ENCODE measurements around the gene ALG9.

The ALG9 gene

DNA sequence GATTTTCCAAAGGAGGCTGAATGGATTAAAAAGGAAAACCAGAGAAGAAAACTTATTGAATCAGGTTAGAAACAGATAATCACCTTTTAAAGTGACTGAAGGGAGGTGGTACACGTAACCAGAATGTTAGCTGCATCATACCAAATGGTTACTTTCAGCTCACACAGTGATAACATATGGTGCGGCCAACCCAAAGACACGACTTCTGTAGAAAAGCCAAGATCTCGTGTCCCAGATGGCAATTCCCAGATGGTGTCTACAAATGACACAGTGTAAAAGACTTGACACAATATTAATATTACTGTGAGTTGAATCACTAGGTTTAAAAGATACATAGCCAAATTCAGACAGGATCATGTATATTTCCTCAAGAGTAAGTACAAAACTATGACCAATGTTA lies 110.3 kb downstream of the ALG9 start:
- no peak overlapping the region for H3K4me3 ChIP-seq (ENCODE audit: low read depth, low read length)
- TF ChIP-seq, protein P1, sequence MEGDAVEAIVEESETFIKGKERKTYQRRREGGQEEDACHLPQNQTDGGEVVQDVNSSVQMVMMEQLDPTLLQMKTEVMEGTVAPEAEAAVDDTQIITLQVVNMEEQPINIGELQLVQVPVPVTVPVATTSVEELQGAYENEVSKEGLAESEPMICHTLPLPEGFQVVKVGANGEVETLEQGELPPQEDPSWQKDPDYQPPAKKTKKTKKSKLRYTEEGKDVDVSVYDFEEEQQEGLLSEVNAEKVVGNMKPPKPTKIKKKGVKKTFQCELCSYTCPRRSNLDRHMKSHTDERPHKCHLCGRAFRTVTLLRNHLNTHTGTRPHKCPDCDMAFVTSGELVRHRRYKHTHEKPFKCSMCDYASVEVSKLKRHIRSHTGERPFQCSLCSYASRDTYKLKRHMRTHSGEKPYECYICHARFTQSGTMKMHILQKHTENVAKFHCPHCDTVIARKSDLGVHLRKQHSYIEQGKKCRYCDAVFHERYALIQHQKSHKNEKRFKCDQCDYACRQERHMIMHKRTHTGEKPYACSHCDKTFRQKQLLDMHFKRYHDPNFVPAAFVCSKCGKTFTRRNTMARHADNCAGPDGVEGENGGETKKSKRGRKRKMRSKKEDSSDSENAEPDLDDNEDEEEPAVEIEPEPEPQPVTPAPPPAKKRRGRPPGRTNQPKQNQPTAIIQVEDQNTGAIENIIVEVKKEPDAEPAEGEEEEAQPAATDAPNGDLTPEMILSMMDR (IDR thresholded peaks at IDR 0.05; ENCODE audit: low read depth, low read length): no peak
- in situ Hi-C loops (cut with HindIII; ENCODE audit: low sequenced_read_pairs): no loop called here
- no peak for DNase-seq (ENCODE audit: low read depth, low spot score)

DNA sequence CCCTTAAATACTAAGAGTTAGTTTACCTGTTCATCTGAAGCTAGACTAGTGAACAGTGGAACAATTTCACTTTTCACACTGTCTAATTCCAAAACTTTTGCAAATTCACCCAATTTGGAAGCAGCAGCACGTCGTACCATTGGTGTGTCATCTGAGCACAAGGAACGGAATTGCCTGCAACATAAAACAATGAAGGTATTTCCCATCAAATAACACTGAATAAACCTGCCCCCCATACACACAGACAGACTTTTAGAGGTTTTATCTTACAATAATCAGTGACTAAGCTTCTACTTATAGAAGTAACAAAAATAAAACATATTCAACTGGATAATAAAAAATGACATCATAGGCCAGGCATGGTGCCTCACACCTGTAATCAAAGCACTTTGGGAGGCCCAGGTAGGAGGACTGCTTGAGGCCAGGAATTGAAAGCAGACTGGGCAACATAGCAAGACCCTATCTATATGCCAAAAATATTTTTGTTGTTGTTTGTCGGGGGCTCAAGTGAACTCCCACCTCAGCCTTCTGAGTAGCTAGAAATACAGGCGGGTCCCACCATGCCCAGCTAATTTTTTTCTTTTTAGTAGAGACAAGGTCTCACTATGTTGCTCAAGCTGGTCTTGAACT lies 111.5 kb downstream of the ALG9 start:
- TF ChIP-seq, protein P1 (IDR thresholded peaks at IDR 0.05; ENCODE audit: low read depth, low read length): no peak
- in situ Hi-C loops (cut with HindIII; ENCODE audit: low sequenced_read_pairs): no loop called here
- H3K4me3 ChIP-seq (ENCODE audit: low read depth, low read length): no peak overlapping the region
- no peak for DNase-seq (ENCODE audit: low read depth, low spot score)

DNA sequence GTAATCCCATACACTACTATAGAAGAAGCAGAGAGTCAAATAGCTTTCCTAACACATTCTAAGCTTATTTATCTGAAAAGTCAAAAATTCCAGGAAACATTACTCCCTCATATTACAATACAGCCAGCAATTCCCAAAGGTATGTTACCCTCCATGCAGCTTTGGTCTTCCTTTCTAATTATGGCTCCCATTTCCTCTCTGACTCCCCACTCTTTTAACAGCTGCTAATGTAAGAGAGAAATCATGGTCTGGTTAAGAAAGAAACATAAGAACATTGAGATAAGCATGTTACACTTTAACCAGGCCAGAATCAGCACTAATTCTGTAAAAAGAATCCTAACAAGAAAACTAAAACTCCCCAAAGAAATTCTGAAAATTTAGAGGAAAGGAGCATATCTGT lies 112.0 kb downstream of the ALG9 start:
- DNase-seq (ENCODE audit: low read depth, low spot score): no peak
- no peak overlapping the region for H3K4me3 ChIP-seq (ENCODE audit: low read depth, low read length)
- in situ Hi-C loops (cut with HindIII; ENCODE audit: low sequenced_read_pairs): no loop called here
- TF ChIP-seq, protein P1 (IDR thresholded peaks at IDR 0.05; ENCODE audit: low read depth, low read length): no peak

DNA sequence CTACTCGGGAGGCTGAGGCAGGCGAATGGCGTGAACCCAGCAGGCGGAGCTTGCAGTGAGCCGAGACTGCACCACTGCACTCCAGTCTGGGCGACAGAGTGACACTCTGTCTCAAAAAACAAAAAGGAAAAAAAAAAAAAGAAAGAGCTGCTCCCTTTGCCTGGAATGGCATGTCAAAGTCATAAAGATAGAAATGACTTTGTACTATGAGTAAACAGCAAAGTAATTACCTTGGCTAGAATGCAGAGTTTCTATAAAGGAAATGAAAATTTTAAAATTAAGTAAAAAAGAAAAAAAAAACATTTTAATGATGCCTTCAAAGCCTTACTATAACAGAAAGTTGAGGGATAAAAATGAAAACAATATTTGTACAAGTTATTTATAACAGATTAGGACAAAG lies 115.3 kb downstream of the ALG9 start:
- H3K4me3 ChIP-seq (ENCODE audit: low read depth, low read length): no peak overlapping the region
- TF ChIP-seq, protein P1 (IDR thresholded peaks at IDR 0.05; ENCODE audit: low read depth, low read length): no peak
- no peak for DNase-seq (ENCODE audit: low read depth, low spot score)
- in situ Hi-C loops (cut with HindIII; ENCODE audit: low sequenced_read_pairs): no loop called here

DNA sequence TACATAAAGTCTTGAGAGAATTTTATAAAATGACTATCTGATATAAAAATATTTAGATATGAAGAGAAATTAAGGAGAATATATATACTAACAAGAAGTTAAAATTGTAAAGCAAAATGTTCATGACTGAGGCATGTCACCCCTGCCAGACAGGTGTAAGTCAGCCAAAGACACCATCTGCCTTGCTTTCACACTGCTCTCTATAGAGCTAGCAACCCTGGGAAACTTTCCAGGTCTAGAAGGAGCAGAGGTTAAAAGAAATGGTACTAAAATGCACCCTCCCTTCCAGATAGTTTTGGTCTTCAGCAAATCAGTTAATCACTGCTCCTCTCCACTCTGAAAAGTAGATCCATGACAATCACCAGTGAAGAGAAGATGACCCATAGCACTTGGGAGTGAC lies 121.7 kb downstream of the ALG9 start:
- in situ Hi-C loops (cut with HindIII; ENCODE audit: low sequenced_read_pairs): no loop called here
- no peak overlapping the region for H3K4me3 ChIP-seq (ENCODE audit: low read depth, low read length)
- TF ChIP-seq, protein P1 (IDR thresholded peaks at IDR 0.05; ENCODE audit: low read depth, low read length): no peak
- no peak for DNase-seq (ENCODE audit: low read depth, low spot score)

DNA sequence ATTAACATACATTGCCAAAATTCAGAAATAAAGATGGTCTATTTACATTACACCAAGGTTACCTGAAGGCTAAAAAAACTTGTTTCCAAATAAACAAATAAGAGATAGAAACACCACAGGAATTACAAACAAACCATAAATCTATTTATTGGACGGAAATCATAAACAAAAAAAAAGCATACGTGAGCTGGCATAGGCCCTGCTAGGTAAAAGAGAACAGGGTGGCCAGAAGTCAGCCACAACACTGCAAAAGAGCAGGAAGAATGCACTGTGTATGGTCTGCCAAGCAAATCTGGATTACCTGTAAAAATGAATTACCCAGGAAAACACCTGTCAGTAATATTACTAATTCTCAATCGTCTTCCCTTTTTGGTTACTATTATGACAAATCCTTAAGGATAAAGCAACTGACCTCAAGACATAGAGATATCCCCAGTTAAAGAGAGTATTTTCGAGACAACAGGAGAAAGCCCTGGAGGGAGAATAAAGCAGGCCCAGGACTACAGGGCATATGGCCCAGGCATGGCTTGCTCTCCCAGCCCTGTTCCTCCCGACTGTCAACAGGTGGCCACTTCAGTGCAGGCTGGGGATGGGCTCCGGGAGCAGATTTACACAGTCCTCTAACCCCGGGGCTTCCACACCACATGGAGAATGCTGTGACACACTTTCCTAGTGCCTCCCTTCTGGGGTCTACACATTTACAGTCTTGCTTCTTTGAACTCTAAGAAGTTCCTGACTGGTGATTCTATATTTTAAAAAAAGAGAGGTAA lies 123.2 kb downstream of the ALG9 start:
- TF ChIP-seq, protein P1 (IDR thresholded peaks at IDR 0.05; ENCODE audit: low read depth, low read length): no peak
- H3K4me3 ChIP-seq (ENCODE audit: low read depth, low read length): no peak overlapping the region
- no peak for DNase-seq (ENCODE audit: low read depth, low spot score)
- in situ Hi-C loops (cut with HindIII; ENCODE audit: low sequenced_read_pairs): no loop called here
